ENCODE data around the gene GABRD.

DNA sequence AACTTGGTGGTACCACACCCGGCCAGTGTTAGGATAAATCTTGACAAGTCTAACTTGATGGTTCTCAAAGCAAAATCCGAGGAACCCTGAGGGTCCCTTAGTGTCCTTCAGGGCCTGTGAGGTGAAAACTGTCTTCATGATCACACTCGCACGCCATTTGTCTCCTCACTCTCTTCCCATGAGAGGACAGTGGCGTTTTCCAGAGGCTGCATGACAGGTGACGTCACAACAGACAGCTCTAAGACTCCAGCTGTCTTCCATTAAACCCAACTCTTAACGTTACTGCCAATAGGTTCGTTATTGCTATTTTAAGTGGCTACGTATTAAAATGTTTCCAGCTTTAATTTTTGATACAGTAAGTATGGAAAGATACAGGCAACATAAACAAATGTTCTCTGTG, 29.4 kb upstream of the GABRD start:
- TF ChIP-seq CTCF (IDR thresholded peaks at IDR 0.05) (no peak), POLR2A (IDR thresholded peaks at IDR 0.05) (no peak)

Data from right lobe of liver (tissue), 4 donors.